Measurements from ENCODE around the gene CPNE4.

DNA sequence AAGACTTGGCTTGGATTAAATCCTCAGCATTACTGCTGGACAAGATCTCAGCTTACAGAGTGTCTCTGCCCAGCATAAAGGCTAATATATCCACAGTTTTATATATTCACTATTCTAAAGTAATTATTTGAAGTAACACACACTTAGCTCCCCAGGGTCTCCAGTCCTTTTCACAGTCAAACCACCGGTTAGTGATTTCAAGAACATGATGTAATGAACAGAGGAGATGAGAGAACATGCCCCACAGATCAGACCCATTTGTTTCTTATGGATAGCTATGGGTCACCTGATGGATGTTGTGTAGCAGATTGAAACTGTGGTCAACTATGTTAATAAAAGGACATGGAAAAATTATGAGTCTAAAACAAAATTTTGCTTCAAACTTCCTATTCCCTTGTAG, 487.2 kb downstream of the CPNE4 start:
- TF ChIP-seq, protein P1, sequence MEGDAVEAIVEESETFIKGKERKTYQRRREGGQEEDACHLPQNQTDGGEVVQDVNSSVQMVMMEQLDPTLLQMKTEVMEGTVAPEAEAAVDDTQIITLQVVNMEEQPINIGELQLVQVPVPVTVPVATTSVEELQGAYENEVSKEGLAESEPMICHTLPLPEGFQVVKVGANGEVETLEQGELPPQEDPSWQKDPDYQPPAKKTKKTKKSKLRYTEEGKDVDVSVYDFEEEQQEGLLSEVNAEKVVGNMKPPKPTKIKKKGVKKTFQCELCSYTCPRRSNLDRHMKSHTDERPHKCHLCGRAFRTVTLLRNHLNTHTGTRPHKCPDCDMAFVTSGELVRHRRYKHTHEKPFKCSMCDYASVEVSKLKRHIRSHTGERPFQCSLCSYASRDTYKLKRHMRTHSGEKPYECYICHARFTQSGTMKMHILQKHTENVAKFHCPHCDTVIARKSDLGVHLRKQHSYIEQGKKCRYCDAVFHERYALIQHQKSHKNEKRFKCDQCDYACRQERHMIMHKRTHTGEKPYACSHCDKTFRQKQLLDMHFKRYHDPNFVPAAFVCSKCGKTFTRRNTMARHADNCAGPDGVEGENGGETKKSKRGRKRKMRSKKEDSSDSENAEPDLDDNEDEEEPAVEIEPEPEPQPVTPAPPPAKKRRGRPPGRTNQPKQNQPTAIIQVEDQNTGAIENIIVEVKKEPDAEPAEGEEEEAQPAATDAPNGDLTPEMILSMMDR (IDR thresholded peaks at IDR 0.05) = no peak
- TF ChIP-seq POLR2A (IDR thresholded peaks at IDR 0.05) = no peak
